Measurements from ENCODE around the gene OSM. TPM values are rescaled to one million over a fixed set of nuclear protein-coding genes. Genes with fewer than 3 reads are reported as not detected.

OSM gene
- total RNA-seq, 1 donor from 2014 or later = not detected

DNA sequence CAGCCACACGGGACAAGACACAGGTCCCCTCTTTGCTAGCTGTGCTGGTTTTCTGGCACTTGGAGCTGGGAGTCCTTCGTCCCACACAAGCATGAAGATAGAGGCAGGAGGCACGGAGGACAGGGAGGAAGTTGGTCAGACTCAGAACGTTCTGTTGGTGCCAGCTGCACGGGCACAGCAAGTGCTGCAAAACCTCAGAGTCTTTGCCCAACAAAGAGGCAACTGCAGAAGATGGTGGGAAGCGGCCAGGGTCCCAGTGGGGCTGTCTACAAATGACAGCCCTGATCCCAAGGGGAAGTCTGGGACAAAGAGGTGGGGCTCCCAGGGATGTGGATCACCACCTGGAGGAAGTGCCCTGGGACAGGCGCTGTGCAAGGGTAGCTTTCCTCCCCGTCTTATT lies 9.4 kb upstream of the OSM start:
- Mint-ChIP-seq H3K27ac (ENCODE audit: unreplicated experiment) (no peak overlapping the region), H3K4me3 (ENCODE audit: unreplicated experiment) (no peak overlapping the region), H3K36me3 (ENCODE audit: unreplicated experiment) (no peaks in the 10 kb centered on the region), H3K9me3 (ENCODE audit: unreplicated experiment) (peaks cover 2% of the 10 kb centered on the region), H3K27me3 (ENCODE audit: unreplicated experiment) (peaks cover 9% of the 10 kb centered on the region), H3K4me1 (ENCODE audit: low read depth, unreplicated experiment) (no peaks in the 10 kb centered on the region)
- no peak for DNase-seq
- TF ChIP-seq, protein P1, sequence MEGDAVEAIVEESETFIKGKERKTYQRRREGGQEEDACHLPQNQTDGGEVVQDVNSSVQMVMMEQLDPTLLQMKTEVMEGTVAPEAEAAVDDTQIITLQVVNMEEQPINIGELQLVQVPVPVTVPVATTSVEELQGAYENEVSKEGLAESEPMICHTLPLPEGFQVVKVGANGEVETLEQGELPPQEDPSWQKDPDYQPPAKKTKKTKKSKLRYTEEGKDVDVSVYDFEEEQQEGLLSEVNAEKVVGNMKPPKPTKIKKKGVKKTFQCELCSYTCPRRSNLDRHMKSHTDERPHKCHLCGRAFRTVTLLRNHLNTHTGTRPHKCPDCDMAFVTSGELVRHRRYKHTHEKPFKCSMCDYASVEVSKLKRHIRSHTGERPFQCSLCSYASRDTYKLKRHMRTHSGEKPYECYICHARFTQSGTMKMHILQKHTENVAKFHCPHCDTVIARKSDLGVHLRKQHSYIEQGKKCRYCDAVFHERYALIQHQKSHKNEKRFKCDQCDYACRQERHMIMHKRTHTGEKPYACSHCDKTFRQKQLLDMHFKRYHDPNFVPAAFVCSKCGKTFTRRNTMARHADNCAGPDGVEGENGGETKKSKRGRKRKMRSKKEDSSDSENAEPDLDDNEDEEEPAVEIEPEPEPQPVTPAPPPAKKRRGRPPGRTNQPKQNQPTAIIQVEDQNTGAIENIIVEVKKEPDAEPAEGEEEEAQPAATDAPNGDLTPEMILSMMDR (IDR thresholded peaks at IDR 0.05; ENCODE audit: partially characterized antibody, unreplicated experiment) = no peak

DNA sequence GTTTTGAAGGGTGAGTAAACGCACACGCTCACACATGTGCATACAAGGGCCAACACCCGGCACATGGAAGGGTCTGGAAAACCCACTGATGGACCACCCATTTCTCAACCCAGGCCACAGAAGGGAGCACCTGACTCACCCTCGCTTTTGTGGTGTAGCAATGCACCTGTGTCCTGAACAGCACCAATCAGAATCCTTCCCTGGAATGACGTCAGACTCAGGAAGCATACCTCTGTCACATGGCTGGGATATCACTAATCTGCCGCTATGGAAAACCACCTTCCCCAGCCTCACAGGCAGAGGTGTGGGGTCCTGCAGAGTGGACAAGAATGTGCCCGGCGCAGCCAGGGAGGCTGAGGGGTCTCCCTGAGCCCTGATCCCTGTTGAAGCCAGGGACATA lies 9.0 kb upstream of the OSM start:
- H3K27ac Mint-ChIP-seq (ENCODE audit: unreplicated experiment) = no peak overlapping the region
- no peak overlapping the region for H3K4me3 Mint-ChIP-seq (ENCODE audit: unreplicated experiment)
- H3K9me3 Mint-ChIP-seq (ENCODE audit: unreplicated experiment) = peaks cover 2% of the 10 kb centered on the region
- H3K36me3 Mint-ChIP-seq (ENCODE audit: unreplicated experiment) = no peaks in the 10 kb centered on the region
- H3K27me3 Mint-ChIP-seq (ENCODE audit: unreplicated experiment) = peaks cover 9% of the 10 kb centered on the region
- TF ChIP-seq, protein P1 (IDR thresholded peaks at IDR 0.05; ENCODE audit: partially characterized antibody, unreplicated experiment) = no peak
- H3K4me1 Mint-ChIP-seq (ENCODE audit: low read depth, unreplicated experiment) = no peaks in the 10 kb centered on the region
- no peak for DNase-seq

DNA sequence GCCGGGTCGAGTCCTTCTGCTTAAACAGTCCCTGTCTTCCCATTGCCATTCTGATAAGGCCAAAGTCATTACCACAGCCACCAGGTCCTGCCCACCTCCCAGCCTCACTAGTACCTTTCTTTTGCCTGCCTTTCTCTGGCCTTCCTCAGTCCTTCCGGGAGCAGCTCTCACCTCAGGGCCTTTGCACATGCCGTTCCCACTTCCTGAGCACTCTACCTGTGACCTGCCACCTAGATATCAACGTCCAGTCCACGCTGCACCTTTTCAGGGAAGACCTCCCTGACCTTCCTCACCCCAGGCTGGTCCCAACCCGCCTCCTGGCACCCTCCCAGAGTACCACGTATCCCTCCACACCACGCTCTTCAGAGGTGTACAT lies 7.8 kb upstream of the OSM start:
- H3K4me1 Mint-ChIP-seq (ENCODE audit: low read depth, unreplicated experiment) = no peaks in the 10 kb centered on the region
- H3K36me3 Mint-ChIP-seq (ENCODE audit: unreplicated experiment) = no peaks in the 10 kb centered on the region
- no peak overlapping the region for H3K27ac Mint-ChIP-seq (ENCODE audit: unreplicated experiment)
- H3K4me3 Mint-ChIP-seq (ENCODE audit: unreplicated experiment) = no peak overlapping the region
- TF ChIP-seq, protein P1 (IDR thresholded peaks at IDR 0.05; ENCODE audit: partially characterized antibody, unreplicated experiment) = no peak
- DNase-seq = no peak
- H3K27me3 Mint-ChIP-seq (ENCODE audit: unreplicated experiment) = peaks cover 9% of the 10 kb centered on the region
- H3K9me3 Mint-ChIP-seq (ENCODE audit: unreplicated experiment) = peaks cover 2% of the 10 kb centered on the region

DNA sequence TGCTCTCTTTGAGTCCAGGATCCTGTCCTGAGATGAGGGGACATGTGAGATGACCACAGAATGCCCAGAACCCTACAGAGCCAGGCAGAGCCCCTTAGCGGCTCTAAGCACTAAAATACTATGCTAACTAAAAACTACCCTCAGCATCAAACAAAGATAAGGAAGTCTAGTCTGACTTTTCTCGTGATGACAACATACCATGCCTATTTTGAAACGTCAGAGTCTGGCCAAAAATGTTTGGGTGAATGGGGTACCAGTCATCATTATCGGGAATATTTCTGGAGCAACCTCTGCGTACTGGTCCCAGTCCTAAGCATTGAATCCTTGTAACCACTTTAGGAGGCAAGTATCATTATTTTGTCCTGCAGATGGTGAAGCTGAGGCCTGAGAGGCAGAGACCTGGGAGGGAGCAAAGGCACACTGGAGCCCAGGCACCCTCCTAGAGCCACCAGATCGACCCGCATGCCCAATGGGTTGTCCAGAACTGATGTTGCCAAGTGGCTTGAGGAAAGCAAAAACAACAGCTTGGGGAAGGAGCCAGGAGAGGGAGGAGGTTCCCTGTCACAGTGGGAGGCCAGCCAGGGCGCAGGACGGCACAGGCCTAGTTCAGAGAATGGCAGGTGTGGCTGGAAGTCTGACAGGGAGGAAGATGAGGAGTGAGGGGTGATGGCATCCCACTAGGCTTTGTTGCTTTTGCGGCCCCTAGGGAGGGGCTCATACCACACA lies 7.2 kb upstream of the OSM start:
- TF ChIP-seq, protein P1 (IDR thresholded peaks at IDR 0.05; ENCODE audit: partially characterized antibody, unreplicated experiment) = no peak
- no peak for DNase-seq

DNA sequence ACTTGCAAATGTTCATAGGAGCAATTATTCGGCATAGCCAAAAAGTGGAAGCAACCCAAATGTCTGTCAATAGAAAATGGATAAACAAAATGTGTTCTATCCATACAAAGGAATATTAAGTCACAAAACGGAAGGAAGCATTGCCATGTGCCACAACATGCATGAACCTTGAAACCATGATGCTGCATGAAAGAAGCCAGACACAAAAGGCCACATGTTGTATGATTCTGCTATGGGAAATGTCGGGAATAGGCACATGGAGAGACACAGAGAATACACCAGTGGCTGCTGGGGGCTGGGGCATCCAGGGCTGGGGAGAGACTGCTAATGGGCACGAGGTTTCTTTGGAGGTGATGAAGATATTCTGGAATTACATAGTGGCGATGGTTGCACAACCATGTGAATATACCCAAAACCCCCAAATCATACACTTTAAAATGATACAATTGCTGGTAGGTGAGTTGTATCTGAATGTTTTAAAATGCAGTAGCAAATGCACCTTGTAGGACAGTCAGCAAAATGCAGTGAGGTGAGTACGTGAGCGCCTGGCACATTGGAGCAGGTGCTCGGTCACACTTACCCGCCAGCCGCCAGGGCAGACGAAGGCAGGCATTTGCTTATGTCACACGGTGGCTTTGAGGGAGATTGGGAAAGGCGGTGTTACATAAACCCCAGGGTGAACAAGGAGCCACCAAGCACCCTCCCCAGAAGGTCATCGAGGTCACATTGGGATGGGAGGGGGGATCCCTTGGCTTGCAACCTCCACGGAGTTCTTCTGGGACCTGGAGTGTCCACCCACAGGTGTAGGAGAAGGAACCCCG lies 6.3 kb upstream of the OSM start:
- Mint-ChIP-seq H3K27me3 (ENCODE audit: unreplicated experiment) (peaks cover 12% of the 10 kb centered on the region), H3K4me3 (ENCODE audit: unreplicated experiment) (no peak overlapping the region), H3K36me3 (ENCODE audit: unreplicated experiment) (no peaks in the 10 kb centered on the region), H3K27ac (ENCODE audit: unreplicated experiment) (no peak overlapping the region), H3K4me1 (ENCODE audit: low read depth, unreplicated experiment) (no peaks in the 10 kb centered on the region), H3K9me3 (ENCODE audit: unreplicated experiment) (peaks cover 2% of the 10 kb centered on the region)
- no peak for DNase-seq
- TF ChIP-seq, protein P1 (IDR thresholded peaks at IDR 0.05; ENCODE audit: partially characterized antibody, unreplicated experiment) = no peak

More for the DNA sequence above, 7.2 kb upstream of the OSM start:
- Mint-ChIP-seq H3K27ac (ENCODE audit: unreplicated experiment) (no peak overlapping the region), H3K4me1 (ENCODE audit: low read depth, unreplicated experiment) (no peaks in the 10 kb centered on the region), H3K9me3 (ENCODE audit: unreplicated experiment) (peaks cover 2% of the 10 kb centered on the region), H3K4me3 (ENCODE audit: unreplicated experiment) (no peak overlapping the region), H3K36me3 (ENCODE audit: unreplicated experiment) (no peaks in the 10 kb centered on the region), H3K27me3 (ENCODE audit: unreplicated experiment) (peaks cover 9% of the 10 kb centered on the region)
